HL-60 (cell line): Measurements from ENCODE around the gene DNAH6.

Experiments
- CTCF ChIP-seq: IDR thresholded peaks from one replicate; pipeline ENCODE4 v1.5.1; 2011; ENCODE audit warnings: low read length, control low read depth, inconsistent platforms; ENCODE audit not compliant: insufficient read depth
- GABPA ChIP-seq: IDR thresholded peaks from 2 replicates; pipeline ENCODE4 v1.6.1; 2012; ENCODE audit warnings: low read depth
- REST ChIP-seq: IDR thresholded peaks from 2 replicates; pipeline ENCODE4 v1.6.1; 2012; ENCODE audit warnings: low read depth; ENCODE audit not compliant: insufficient replicate concordance

DNA sequence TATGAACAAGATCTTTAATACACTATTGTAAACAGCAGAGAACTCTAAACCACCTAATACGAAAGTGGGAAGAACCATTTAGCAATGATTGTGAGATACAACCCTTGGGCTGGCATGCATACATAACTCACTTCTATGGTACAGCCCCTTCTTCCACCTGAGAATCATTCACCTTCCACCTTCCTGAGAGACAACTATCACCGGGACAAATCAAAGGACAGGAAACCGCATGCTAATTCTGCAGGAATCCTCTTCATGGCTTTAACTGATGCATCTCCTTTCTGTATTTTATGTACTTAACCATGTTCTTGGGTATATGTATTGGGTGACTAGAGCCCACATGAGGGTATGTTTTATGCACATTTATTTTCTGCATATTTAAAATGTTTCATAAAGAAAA is 241.3 kb downstream of the DNAH6 start:
- TF ChIP-seq CTCF (no peak), GABPA (no peak), REST (no peak)
